Measurements from ENCODE around the gene RNF208. TPM values are rescaled to one million over a fixed set of nuclear protein-coding genes. Genes with fewer than 3 reads are reported as not detected.

Gene RNF208
- total and polyA plus RNA-seq, 9 of the 15 experiments (the other 6 are each of a cell fraction or from before 2014, with no cell fraction given), result 0.15 to 6.9 (median 0.50) TPM; not detected in 2

DNA sequence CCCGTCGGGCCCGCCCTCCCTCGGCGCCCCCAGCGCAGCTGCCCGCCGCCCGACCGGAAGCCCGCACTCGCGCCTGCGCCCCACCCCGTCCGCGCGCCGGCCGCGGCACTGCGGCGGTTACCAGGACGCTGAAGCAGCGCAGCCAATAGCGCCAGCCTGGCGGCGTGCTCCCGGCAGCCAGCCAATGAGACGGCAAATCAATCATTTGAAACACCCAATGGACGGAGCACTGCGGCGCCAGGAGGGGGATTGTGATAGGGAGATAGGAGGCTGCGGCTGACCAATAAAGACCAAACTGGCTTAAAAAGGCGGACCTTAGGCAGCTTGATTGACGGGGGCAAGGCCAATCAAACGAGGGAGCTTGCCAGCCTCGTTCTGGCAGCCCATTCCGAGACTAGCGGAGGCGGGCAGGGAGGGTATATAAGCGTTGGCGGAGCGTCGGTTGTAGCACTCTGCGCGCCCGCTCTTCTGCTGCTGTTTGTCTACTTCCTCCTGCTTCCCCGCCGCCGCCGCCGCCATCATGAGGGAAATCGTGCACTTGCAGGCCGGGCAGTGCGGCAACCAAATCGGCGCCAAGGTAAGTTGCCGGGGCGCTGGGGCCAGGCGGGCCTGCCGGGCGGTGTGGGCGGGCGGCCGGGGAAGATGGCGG, 18.9 kb upstream of the RNF208 start, which contains the start of gene TUBB4B (continued):
- TF ChIP-seq EGR1 (conservative IDR thresholded peaks at IDR 0.05) (peak; percentile 94), SREBF1 (IDR thresholded peaks at IDR 0.05; ENCODE audit: borderline replicate concordance, low read depth, low read length) (0 out of 2 replicates have a peak, but pooled peaks have one; percentile 26), NCOR1 (IDR thresholded peaks at IDR 0.05) (no peak), CCAR2 (IDR thresholded peaks at IDR 0.05; ENCODE audit: low read depth, low read length) (no peak), PHTF2 (CRISPR knock-in tag; IDR thresholded peaks at IDR 0.05) (no peak), DPF2 (IDR thresholded peaks at IDR 0.05) (no peak), CCNT2 (IDR thresholded peaks at IDR 0.05; ENCODE audit: borderline replicate concordance, extremely low read depth, insufficient read length, low read depth, low read length) (peak; percentile 69), PCBP1 (IDR thresholded peaks at IDR 0.05; ENCODE audit: low read depth, low read length, poor library complexity, severe bottlenecking) (peak; percentile 49), HDAC1 (IDR thresholded peaks at IDR 0.05) (peak in 1 of 2 experiments; percentile 36; a peak in 2 of 4 replicates), MYNN (IDR thresholded peaks at IDR 0.05) (peak; percentile 41; the same call in 1 of the 2 replicates), MYNN (CRISPR knock-in tag; IDR thresholded peaks at IDR 0.05) (no peak), TCF7L2 (IDR thresholded peaks at IDR 0.05; ENCODE audit: low read depth, low read length) (no peak), ETV6 (IDR thresholded peaks at IDR 0.05; ENCODE audit: borderline replicate concordance in 1 of 2, low read depth in 2 of 2, low read length in 1 of 2) (no peak), ETV6 (CRISPR knock-in tag; IDR thresholded peaks at IDR 0.05; ENCODE audit: borderline replicate concordance) (peak; percentile 29; the same call in 1 of the 2 replicates), GABPB1 (CRISPR knock-in tag; IDR thresholded peaks at IDR 0.05) (peak; percentile 44), ZFX (CRISPR knock-in tag; IDR thresholded peaks at IDR 0.05) (peak; percentile 30; the same call in 1 of the 2 replicates)
- TF ChIP-seq, protein P1, sequence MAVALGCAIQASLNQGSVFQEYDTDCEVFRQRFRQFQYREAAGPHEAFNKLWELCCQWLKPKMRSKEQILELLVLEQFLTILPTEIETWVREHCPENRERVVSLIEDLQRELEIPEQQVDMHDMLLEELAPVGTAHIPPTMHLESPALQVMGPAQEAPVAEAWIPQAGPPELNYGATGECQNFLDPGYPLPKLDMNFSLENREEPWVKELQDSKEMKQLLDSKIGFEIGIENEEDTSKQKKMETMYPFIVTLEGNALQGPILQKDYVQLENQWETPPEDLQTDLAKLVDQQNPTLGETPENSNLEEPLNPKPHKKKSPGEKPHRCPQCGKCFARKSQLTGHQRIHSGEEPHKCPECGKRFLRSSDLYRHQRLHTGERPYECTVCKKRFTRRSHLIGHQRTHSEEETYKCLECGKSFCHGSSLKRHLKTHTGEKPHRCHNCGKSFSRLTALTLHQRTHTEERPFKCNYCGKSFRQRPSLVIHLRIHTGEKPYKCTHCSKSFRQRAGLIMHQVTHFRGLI (CRISPR knock-in tag; IDR thresholded peaks at IDR 0.05), result no peak
- TF ChIP-seq, protein P2, sequence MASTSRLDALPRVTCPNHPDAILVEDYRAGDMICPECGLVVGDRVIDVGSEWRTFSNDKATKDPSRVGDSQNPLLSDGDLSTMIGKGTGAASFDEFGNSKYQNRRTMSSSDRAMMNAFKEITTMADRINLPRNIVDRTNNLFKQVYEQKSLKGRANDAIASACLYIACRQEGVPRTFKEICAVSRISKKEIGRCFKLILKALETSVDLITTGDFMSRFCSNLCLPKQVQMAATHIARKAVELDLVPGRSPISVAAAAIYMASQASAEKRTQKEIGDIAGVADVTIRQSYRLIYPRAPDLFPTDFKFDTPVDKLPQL (IDR thresholded peaks at IDR 0.05; ENCODE audit: extremely low read depth, insufficient read length), result peak; percentile 93
- TF ChIP-seq, protein P3, sequence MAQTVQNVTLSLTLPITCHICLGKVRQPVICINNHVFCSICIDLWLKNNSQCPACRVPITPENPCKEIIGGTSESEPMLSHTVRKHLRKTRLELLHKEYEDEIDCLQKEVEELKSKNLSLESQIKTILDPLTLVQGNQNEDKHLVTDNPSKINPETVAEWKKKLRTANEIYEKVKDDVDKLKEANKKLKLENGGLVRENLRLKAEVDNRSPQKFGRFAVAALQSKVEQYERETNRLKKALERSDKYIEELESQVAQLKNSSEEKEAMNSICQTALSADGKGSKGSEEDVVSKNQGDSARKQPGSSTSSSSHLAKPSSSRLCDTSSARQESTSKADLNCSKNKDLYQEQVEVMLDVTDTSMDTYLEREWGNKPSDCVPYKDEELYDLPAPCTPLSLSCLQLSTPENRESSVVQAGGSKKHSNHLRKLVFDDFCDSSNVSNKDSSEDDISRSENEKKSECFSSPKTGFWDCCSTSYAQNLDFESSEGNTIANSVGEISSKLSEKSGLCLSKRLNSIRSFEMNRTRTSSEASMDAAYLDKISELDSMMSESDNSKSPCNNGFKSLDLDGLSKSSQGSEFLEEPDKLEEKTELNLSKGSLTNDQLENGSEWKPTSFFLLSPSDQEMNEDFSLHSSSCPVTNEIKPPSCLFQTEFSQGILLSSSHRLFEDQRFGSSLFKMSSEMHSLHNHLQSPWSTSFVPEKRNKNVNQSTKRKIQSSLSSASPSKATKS (CRISPR knock-in tag; IDR thresholded peaks at IDR 0.05), result no peak
- TF ChIP-seq, protein P4, sequence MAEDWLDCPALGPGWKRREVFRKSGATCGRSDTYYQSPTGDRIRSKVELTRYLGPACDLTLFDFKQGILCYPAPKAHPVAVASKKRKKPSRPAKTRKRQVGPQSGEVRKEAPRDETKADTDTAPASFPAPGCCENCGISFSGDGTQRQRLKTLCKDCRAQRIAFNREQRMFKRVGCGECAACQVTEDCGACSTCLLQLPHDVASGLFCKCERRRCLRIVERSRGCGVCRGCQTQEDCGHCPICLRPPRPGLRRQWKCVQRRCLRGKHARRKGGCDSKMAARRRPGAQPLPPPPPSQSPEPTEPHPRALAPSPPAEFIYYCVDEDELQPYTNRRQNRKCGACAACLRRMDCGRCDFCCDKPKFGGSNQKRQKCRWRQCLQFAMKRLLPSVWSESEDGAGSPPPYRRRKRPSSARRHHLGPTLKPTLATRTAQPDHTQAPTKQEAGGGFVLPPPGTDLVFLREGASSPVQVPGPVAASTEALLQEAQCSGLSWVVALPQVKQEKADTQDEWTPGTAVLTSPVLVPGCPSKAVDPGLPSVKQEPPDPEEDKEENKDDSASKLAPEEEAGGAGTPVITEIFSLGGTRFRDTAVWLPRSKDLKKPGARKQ (CRISPR knock-in tag; IDR thresholded peaks at IDR 0.05), result no peak

Data from K562 (cell line).